A549 (cell line): ENCODE results near the gene UBAC1. TPM values are rescaled to one million over a fixed set of nuclear protein-coding genes. Genes with fewer than 3 reads are reported as not detected.

Experiments used
- ATAC-seq, 2 experiments: fragments of 200-7000 bp in 1 of 2; fragments of >200 bp in 1 of 2; cut with Nextera tagmentation in 1 of 2; cut with Tn5 transposase in 1 of 2; 3 replicates each; pipeline versions ENCODE4 v1.8.0 to v1.9.1; 2018 to 2020; ENCODE audit warnings: mild to moderate bottlenecking in 1 of 2, moderate library complexity in 1 of 2
- CTCF ChIA-PET: fragments of 300-600 bp; sonication (Branson Sonifier 250); formaldehyde crosslinking; extraction: SDS; loops from one replicate; lab custom pipeline; 2021; ENCODE audit warnings: antibody characterized with exemption, inconsistent platforms; lab: Yijun Ruan, JAX
- POLR2A ChIA-PET: fragments of 350-600 bp; formaldehyde crosslinking; extraction: SDS; loops from one replicate; lab custom pipeline; 2021; ENCODE audit warnings: antibody characterized with exemption, inconsistent platforms; lab: Yijun Ruan, JAX
- DNase-seq, 2 experiments: peaks; one replicate each; pipeline versions ENCODE4 v3.0.0 to v3.0.0-alpha.2; 2011 to 2016; ENCODE audit warnings: low read depth in 1 of 2, low spot score in 1 of 2
- FAIRE-seq: peaks from 2 replicates; lab custom pipeline; 2011; peaks lifted over from hg19 to GRCh38; lab: Jason Lieb, UNC
- H3K27ac ChIP-seq, 2 experiments: fragments of >200 bp; sonication (Bioruptor Twin); formaldehyde crosslinking; 3 replicates each; pipeline ENCODE4 v1.5.1; 2016 to 2017
- H3K4me1 ChIP-seq: fragments of >200 bp; sonication (Bioruptor Twin); formaldehyde crosslinking; 3 replicates; pipeline ENCODE4 v1.6.1; 2016
- H3K4me2 ChIP-seq: fragments of >200 bp; sonication (Bioruptor Twin); formaldehyde crosslinking; 3 replicates; pipeline ENCODE4 v1.6.1; 2016
- H3K4me3 ChIP-seq: fragments of >200 bp; sonication (Bioruptor Twin); formaldehyde crosslinking; 3 replicates; pipeline ENCODE4 v1.5.1; 2016
- H3K9me3 ChIP-seq: fragments of >200 bp; sonication (Bioruptor Twin); formaldehyde crosslinking; 3 replicates; pipeline ENCODE4 v1.6.1; 2016
- CBX2 ChIP-seq: fragments of 200-600 bp; sonication (generic); IDR thresholded peaks from 2 replicates; pipeline ENCODE4 v1.6.1; 2016; ENCODE audit warnings: low read depth, mild to moderate bottlenecking, borderline replicate concordance
- CBX8 ChIP-seq: fragments of 200-600 bp; sonication (generic); IDR thresholded peaks from 2 replicates; pipeline ENCODE4 v1.6.1; 2016
- CHD2 ChIP-seq: fragments of 150-350 bp; IDR thresholded peaks from 2 replicates; pipeline ENCODE4 v1.6.1; 2014; ENCODE audit warnings: low read length; ENCODE audit not compliant: partially characterized antibody
- EP300 ChIP-seq, 2 experiments: fragments of >200 bp; sonication (Bioruptor Twin); formaldehyde crosslinking; IDR thresholded peaks; 2 replicates in 1 of 2; 3 replicates in 1 of 2; pipeline ENCODE4 v1.6.1; 2016 to 2017
- FOSB ChIP-seq: fragments of 250-450 bp; sonication (Bioruptor Pico); IDR thresholded peaks from 2 replicates; pipeline ENCODE4 v1.5.0; 2020; ENCODE audit warnings: mild to moderate bottlenecking, moderate library complexity
- GATA3 ChIP-seq: IDR thresholded peaks from 2 replicates; pipeline ENCODE4 v1.6.1; 2012; ENCODE audit warnings: borderline replicate concordance
- HDAC2 ChIP-seq: fragments of 200-600 bp; sonication (generic); IDR thresholded peaks from 2 replicates; pipeline ENCODE4 v1.6.1; 2016
- HOXB5 ChIP-seq: fragments of 250-450 bp; sonication (Bioruptor Pico); IDR thresholded peaks from 2 replicates; pipeline ENCODE4 v1.5.0; 2020; ENCODE audit warnings: mild to moderate bottlenecking, moderate library complexity
- JUN ChIP-seq, 2 experiments: fragments of >200 bp; sonication (Bioruptor Twin); formaldehyde crosslinking; IDR thresholded peaks; 2 replicates in 1 of 2; 3 replicates in 1 of 2; pipeline ENCODE4 v1.6.1; 2016 to 2017
- NPAS2 ChIP-seq: fragments of 250-450 bp; sonication (Bioruptor Pico); IDR thresholded peaks from 2 replicates; pipeline ENCODE4 v1.8.0; 2022; ENCODE audit warnings: mild to moderate bottlenecking, moderate library complexity, borderline replicate concordance
- PHF8 ChIP-seq: fragments of 200-600 bp; sonication (generic); IDR thresholded peaks from 2 replicates; pipeline ENCODE4 v1.6.1; 2016; ENCODE audit warnings: low read depth, mild to moderate bottlenecking, antibody characterized with exemption, moderate library complexity, borderline replicate concordance
- POLR2A ChIP-seq: IDR thresholded peaks from 2 replicates; pipeline ENCODE4 v1.6.1; 2012; ENCODE audit warnings: mild to moderate bottlenecking, low read length
- POLR2AphosphoS2 ChIP-seq: conservative IDR thresholded peaks from 2 replicates; pipeline ENCODE4 v1.6.1; 2012; ENCODE audit warnings: low read length, improper control_type of control experiment, inconsistent platforms
- RAD21 ChIP-seq, 2 experiments: fragments of >200 bp in 1 of 2; sonication (Bioruptor Twin) in 1 of 2; formaldehyde crosslinking in 1 of 2; IDR thresholded peaks in 1 of 2; conservative IDR thresholded peaks in 1 of 2; 2 replicates in 1 of 2; 3 replicates in 1 of 2; pipeline ENCODE4 v1.6.1; 2012 to 2018; ENCODE audit warnings: inconsistent platforms in 1 of 2
- RARB ChIP-seq: fragments of 250-450 bp; sonication (Bioruptor Pico); IDR thresholded peaks from 2 replicates; pipeline ENCODE4 v1.8.0; 2021; ENCODE audit warnings: mild to moderate bottlenecking, moderate library complexity
- RNF2 ChIP-seq: fragments of 200-600 bp; sonication (generic); IDR thresholded peaks from 2 replicates; pipeline ENCODE4 v1.6.1; 2016; ENCODE audit warnings: low read depth, mild to moderate bottlenecking, antibody characterized with exemption, moderate library complexity, borderline replicate concordance
- TFCP2L1 ChIP-seq: fragments of 250-450 bp; sonication (Bioruptor Pico); IDR thresholded peaks from 2 replicates; pipeline ENCODE4 v1.5.0; 2021; ENCODE audit warnings: mild to moderate bottlenecking
- ZFP36 ChIP-seq: fragments of 450-650 bp; IDR thresholded peaks from 2 replicates; pipeline ENCODE4 v1.6.1; 2014; ENCODE audit warnings: borderline replicate concordance; ENCODE audit not compliant: partially characterized antibody
- WGBS: methylation state at CpG from one replicate; pipeline ENCODE4 v1.1.6; 2017; ENCODE audit errors: missing lambda C conversion rate; 5-methylcytosine and 5-hydroxymethylcytosine counted together
- polyA plus RNA-seq, 4 experiments: library from polyadenylated mRNA; depleted of rRNA in 3 of 4; stranded (reverse); fragments of >200 nt; fragmentation: RNase III in 1 of 4; extraction: RNeasy Plus Mini Kit Qiagen cat#74134 plus additional on column Dnase treatment in 1 of 4; gene quantifications; 2 replicates in 3 of 4; 3 replicates in 1 of 4; pipeline ENCODE4 v1.2.3, GENCODE V29; 2011 to 2017
- TF ChIP-seq, protein P1 (sequence below): fragments of >200 bp; sonication (Bioruptor Twin); formaldehyde crosslinking; IDR thresholded peaks from 3 replicates; pipeline ENCODE4 v1.6.1; 2016
- TF ChIP-seq, protein P2 (sequence below): fragments of >200 bp; sonication (Bioruptor Twin); formaldehyde crosslinking; IDR thresholded peaks from 2 replicates; pipeline ENCODE4 v1.6.1; 2016
- TF ChIP-seq, protein P3 (sequence below): IDR thresholded peaks from 2 replicates; pipeline ENCODE4 v1.6.1; 2012
- TF ChIP-seq, protein P4 (sequence below): IDR thresholded peaks from 2 replicates; pipeline ENCODE4 v1.6.1; 2012

UBAC1 gene
- polyA plus RNA-seq, 2 of the 4 experiments (the other 2 are of a cell fraction), result 30.8 to 37.6 TPM

DNA sequence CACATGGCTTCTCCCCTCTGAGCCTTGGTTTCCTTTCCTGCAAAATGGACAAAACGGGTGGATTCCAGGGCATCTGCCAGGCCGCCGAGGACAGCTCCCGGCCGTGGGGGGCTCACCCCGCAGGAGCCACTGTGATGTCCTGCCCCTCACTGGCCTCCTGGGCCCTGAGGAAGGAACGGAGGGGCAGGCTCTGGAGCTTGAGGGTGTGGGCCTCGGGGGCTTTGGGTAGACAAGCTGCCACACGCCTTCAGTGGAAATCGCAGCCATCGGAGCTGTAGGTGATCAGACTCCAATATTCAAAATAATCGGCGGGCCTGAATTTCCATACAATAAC lies 32.2 kb upstream of the UBAC1 start:
- Histone ChIP-seq H3K27ac (peak overlapping the region; percentile 72 to 92), H3K4me1 (peaks cover 25% of the 10 kb centered on the region), H3K4me2 (peak overlapping the region; percentile 85), H3K4me3 (no peak overlapping the region), H3K9me3 (no peaks in the 10 kb centered on the region)
- ATAC-seq (no peak), DNase-seq (no peak), FAIRE-seq (no peak)
- ChIA-PET CTCF (interaction anchor here (1.0 to 2.8 kb wide), 3 partner anchors 26 to 129 kb away, joined by 3 to 22 read pairs (median 10); no protein-coding TSS in a partner anchor), POLR2A (no interaction called here)
- TF ChIP-seq JUN (IDR thresholded peaks at IDR 0.05), result no peak
- TF ChIP-seq FOSB (CRISPR knock-in tag), result no peak
- TF ChIP-seq GATA3, result no peak
- WGBS, result 88% methylated on average over 11 of the region's 13 CpGs

GRCh38 chr9:135992486-135993408 lies 31.6 kb upstream of the UBAC1 start:
- ATAC-seq, result peak; percentile 37 to 72; a peak in 5 of 6 replicates
- H3K4me1 ChIP-seq, result peaks cover 25% of the 10 kb centered on the region

GRCh38 chr9:135991771-135992170 lies 30.6 kb upstream of the UBAC1 start:
- ATAC-seq, result no peak
- no peak for FAIRE-seq
- peak overlapping the region; percentile 85; the same call in 1 of the 3 replicates for H3K4me2 ChIP-seq
- peak overlapping the region in 1 of 2 experiments; percentile 92; a peak in 3 of 6 replicates for H3K27ac ChIP-seq
- no peak for DNase-seq
- TF ChIP-seq EP300 (IDR thresholded peaks at IDR 0.05) (no peak), HOXB5 (no peak), FOSB (CRISPR knock-in tag) (no peak), HDAC2 (no peak), CBX8 (no peak), PHF8 (no peak), CBX2 (no peak), RNF2 (no peak)
- TF ChIP-seq, protein P1, sequence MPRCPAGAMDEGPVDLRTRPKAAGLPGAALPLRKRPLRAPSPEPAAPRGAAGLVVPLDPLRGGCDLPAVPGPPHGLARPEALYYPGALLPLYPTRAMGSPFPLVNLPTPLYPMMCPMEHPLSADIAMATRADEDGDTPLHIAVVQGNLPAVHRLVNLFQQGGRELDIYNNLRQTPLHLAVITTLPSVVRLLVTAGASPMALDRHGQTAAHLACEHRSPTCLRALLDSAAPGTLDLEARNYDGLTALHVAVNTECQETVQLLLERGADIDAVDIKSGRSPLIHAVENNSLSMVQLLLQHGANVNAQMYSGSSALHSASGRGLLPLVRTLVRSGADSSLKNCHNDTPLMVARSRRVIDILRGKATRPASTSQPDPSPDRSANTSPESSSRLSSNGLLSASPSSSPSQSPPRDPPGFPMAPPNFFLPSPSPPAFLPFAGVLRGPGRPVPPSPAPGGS, result no peak
- H3K4me3 ChIP-seq, result no peak overlapping the region
- WGBS, result 91% methylated on average over 18 of the region's 18 CpGs
- peaks cover 25% of the 10 kb centered on the region for H3K4me1 ChIP-seq
- CTCF ChIA-PET, result interaction anchor here (0.9 to 2.8 kb wide), 4 partner anchors 10 to 132 kb away, joined by 3 to 22 read pairs (median 6); no protein-coding TSS in a partner anchor
- H3K9me3 ChIP-seq, result no peaks in the 10 kb centered on the region
- POLR2A ChIA-PET, result no interaction called here

More at GRCh38 chr9:135992486-135993408, 31.6 kb upstream of the UBAC1 start:
- TF ChIP-seq, protein P1, result no peak
- TF ChIP-seq POLR2A, result peak; percentile 5; the same call in 1 of the 2 replicates
- TF ChIP-seq ZFP36, result peak; percentile 76
- TF ChIP-seq NPAS2, result no peak
- no peak for TF ChIP-seq RAD21 (conservative IDR thresholded peaks at IDR 0.05 in 1 of 2, IDR thresholded peaks at IDR 0.05 in 1 of 2)
- TF ChIP-seq, protein P2, sequence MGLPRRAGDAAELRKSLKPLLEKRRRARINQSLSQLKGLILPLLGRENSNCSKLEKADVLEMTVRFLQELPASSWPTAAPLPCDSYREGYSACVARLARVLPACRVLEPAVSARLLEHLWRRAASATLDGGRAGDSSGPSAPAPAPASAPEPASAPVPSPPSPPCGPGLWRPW, result no peak
- TF ChIP-seq, protein P3, sequence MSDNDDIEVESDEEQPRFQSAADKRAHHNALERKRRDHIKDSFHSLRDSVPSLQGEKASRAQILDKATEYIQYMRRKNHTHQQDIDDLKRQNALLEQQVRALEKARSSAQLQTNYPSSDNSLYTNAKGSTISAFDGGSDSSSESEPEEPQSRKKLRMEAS, result peak; percentile 45
- no peak for TF ChIP-seq TFCP2L1 (CRISPR knock-in tag)
- 0 out of 5 replicates have a peak, but pooled peaks of 1 of the 2 experiments have one; percentile 27 for TF ChIP-seq JUN (IDR thresholded peaks at IDR 0.05)
- no peak for TF ChIP-seq CHD2
- TF ChIP-seq HOXB5, result peak; percentile 41; the same call in 1 of the 2 replicates
- TF ChIP-seq POLR2AphosphoS2, result no peak
- TF ChIP-seq, protein P4, sequence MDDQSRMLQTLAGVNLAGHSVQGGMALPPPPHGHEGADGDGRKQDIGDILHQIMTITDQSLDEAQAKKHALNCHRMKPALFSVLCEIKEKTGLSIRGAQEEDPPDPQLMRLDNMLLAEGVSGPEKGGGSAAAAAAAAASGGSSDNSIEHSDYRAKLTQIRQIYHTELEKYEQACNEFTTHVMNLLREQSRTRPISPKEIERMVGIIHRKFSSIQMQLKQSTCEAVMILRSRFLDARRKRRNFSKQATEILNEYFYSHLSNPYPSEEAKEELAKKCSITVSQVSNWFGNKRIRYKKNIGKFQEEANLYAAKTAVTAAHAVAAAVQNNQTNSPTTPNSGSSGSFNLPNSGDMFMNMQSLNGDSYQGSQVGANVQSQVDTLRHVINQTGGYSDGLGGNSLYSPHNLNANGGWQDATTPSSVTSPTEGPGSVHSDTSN, result no peak
- TF ChIP-seq RARB (CRISPR knock-in tag), result no peak
- CTCF ChIA-PET, result interaction anchor here (0.9 to 2.8 kb wide), 5 partner anchors 11 to 131 kb away, joined by 3 to 22 read pairs (median 3); no protein-coding TSS in a partner anchor
- Histone ChIP-seq H3K9me3 (no peaks in the 10 kb centered on the region), H3K4me3 (peak overlapping the region; percentile 7; the same call in 2 of the 3 replicates), H3K4me2 (peak overlapping the region; percentile 85), H3K27ac (peak overlapping the region; percentile 72 to 92)
- DNase-seq (peak; percentile 36 to 70), FAIRE-seq (no peak)
- POLR2A ChIA-PET, result no interaction called here
- 23% methylated on average over 12 of the region's 32 CpGs for WGBS
